Measurements from ENCODE around the gene CEP104.

The CEP104 gene

DNA sequence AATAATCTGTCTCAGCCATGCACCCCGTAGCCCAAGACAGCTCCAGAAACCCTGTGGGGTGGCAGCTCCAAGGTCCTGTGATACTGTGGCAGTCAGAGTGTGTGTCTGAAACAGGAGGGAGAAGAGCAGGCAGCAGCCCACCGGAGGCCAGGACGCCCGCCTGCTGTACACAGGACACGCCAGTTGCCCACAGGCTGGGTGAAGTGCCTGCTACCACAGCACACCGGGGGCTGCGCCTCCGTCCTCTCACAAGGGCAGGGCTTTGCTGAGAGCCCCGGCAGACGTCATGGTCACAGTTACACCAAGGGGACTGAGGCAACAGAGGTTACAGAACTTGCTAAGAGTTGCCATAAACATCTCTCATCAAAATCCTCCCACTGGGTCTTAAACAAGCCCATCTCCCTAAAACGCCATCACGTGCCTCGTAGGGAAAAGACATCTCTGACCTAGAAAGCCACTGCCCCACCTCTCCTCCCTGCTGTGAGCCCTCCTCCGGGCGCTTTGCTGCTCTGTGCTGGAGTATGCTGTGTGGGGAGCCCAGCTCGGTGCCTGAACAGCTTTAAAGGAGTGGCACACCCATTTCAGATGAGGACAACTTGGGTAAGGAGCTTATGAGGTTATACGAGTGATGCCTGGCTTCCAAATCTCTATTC, 37.7 kb upstream of the CEP104 start:
- no peak for DNase-seq (ENCODE audit: low read depth in 1 of 2, low spot score in 1 of 2)

DNA sequence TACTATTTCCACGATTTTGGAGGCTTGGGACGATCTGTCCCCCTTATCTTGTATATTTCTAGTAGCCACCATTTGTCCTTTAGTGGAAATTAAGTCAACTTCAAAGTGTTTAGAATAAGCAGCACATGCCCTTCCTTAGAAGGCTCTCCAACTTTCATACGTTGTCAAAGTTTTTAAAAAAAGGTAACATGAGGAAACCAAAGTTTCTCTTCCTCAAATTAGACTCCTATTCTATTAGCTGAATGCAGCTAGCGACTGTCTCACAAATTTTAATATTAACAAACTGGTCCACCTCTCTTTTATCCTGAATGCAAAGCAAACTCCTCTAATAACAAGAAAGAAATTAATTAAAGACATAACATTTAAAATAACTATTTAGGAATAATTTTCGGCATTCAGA, 36.2 kb upstream of the CEP104 start:
- no peak for DNase-seq (ENCODE audit: low read depth in 1 of 2, low spot score in 1 of 2)

DNA sequence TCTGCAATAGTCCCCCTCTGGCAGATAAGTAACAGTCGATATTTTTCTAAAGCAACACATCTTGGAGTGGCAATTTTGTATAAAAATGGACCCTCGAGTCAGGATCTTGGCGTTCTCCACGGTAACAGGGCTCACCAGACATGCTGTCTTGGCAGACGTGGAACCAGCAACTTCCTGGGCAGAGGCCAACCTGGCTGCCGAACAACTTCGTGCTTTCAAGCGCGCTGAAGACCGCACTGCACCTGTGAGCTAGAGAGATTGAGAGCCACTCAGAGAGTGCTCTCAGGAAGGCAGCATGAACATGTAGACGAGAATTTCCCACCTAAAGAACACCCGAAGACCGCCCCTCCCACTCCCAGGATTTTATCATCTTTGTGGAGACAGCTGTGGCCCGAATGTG, 35.7 kb upstream of the CEP104 start:
- DNase-seq (ENCODE audit: low read depth in 1 of 2, low spot score in 1 of 2): no peak

DNA sequence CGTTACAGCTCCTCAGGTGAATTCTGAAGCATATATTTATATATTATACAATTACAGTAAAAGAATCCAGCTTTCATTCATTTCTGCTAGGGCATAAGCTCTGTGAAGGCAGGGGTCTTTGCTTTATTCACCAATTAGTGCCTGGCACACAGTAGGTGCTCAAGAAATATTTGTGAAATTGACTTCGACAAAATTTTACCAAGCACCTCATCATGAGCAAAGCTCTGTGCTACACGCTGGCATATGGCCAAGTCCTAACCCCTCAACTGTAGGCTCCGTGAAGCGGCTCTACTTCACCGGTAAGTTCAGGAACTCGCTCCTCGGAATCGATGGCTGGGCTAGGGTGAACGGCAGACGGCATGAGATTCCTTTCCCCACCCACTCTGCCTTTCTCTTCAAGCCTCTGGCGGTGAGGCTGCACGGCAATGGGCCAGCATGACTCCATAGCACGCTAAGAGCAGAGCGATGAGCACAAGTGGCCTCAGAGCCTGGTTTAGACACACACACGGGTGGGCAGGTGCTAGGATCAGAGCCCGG, 34.4 kb upstream of the CEP104 start:
- no peak for DNase-seq (ENCODE audit: low read depth in 1 of 2, low spot score in 1 of 2)

DNA sequence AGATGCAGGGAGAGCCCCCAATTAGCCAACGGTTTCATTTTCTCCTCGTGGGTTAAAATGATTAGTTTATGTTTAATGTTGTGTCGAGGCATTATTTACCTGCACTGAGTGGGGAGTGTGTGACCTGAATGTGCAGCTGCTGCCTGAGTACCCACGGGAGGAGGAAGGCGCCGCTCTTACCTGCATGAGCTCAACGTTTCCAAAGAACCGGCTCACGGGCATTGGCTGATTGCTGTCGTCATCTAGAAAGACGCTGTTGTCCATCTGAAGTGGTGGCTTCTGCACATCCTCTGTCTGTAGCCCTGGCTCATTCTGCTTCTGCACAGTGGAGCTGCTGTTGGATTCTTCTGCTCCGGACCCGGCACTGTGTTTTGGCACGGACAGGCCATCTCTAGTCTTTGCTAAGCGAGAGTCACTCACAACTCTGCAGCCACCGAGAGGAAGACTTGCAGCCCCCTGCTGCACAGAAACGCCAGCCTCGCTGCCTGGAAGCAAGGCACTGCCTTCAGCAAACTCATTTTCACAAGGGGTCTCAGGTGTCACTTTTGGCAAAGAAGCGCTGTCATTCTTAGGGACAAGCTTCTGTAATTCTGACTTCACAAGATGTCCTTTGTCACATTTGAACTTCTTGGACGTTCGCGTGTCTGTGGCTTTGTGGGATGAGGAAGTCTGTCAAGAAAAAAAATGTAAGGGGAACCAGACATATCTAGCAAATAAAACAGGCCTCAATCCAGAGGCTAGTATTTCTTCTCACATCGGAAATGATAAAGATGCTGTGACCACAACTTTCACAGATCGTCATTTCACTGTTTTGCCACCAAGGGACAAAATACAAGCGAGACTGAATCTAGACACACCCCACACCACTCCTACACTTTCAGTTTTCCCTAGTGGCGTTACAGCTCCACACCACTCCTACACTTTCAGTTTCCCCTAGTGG, 33.6 kb upstream of the CEP104 start:
- DNase-seq (ENCODE audit: low read depth in 1 of 2, low spot score in 1 of 2): no peak

DNA sequence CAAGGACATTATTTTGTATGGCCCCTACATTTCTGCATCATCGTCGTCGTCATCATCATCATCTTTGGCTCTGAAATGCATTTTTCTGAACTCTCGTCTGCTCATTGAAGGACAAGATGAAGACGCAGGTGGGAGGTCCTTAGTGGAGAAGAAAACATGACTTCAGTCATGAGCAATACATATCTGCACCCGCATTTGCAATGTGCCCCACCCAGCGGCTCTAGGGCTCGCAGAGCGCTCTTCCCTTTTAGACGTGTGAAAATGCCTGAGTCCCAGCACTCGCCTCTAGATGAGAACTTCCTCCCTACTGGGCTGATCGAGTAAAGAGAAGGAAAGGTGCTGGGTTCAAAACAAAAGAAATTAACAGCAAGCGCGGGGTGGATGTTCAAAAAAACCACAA, 32.9 kb upstream of the CEP104 start:
- no peak for DNase-seq (ENCODE audit: low read depth in 1 of 2, low spot score in 1 of 2)

DNA sequence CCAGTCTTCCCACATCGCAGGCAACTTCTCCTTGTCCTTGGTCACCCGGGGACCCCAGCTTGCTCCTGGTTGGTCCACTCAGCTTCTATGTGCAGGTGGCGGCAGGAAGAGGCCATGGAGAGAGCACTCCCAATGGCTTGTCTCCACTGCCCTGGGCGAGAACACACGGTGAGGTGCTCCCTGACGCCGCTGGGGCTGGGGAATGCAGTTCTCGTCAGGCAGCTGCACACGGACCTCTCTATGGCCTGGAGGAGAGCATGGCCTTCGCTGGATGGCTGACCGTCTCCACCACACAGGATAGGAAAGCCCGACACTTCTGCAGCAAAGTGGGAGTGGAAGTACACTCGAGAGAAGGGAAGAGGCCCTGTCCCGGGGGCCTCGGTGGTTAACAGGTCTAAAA, 31.3 kb upstream of the CEP104 start:
- no peak for DNase-seq (ENCODE audit: low read depth in 1 of 2, low spot score in 1 of 2)

DNA sequence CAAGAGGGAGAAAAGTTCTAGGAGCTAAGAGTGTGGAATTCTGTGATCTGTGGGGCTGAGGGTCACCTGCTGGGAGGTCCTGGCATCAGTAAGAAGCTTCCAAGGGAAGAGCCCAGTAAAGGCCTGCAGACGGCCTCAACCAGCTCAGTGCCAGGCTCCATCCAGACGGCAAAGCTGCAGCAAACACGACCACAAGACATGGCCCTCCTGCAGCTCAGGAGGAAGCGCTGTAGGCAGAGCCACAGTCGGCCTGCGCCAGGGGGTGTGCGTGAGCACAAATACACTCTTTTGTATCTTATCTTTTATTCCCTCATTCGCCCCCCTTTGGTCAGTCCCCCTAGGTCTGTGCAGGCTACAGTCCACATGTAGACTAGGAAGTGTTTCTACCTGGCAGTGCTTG, 29.7 kb upstream of the CEP104 start:
- no peak for DNase-seq (ENCODE audit: low read depth in 1 of 2, low spot score in 1 of 2)

DNA sequence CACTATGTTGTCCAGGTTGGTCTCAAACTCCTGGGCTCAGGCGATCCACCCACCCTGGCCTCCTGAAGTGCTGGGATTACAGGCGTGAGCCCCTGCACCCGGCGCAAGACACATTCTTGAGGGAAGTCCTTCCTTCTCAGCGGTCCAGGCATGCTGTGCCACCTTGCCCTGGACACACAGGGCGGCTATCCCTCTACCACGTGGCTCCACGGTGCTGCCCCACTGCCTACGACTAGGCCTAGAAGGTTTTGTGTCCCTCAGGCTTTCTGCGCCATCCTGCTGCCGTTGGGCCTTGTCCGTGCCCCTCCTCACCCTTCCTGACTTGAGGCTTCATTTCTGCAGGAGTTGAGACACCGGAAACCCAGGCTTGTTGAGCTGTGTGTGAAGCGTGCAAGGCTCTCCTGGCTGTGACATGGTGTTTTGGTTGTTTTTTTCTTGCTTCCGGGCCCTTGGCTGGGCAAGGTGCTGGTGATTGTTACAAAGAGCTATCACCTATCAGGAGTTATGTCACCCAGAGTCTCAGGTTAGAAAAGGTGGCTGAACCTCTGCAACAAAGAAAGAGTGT, 29.2 kb upstream of the CEP104 start:
- no peak for DNase-seq (ENCODE audit: low read depth in 1 of 2, low spot score in 1 of 2)

DNA sequence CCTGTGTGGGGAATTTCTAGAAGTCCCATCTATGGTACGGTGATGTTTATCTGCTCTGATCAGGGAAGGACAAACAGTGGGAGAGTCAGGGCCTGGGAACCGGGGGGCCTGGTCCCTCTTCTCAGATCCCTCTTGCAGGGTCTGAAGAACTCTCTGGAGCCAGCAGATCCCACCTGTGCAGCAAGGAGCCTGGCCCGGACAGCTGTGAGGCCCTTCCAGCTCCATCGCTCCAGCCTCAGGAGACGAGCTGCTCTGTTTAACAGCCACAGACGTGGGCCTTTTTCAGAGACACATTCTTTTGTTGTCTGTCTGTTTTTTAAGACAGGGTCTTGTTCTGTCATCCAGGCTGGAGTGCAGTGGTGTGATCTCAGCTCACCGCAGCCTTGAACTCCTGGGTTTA, 28.6 kb upstream of the CEP104 start:
- DNase-seq (ENCODE audit: low read depth in 1 of 2, low spot score in 1 of 2): no peak

DNA sequence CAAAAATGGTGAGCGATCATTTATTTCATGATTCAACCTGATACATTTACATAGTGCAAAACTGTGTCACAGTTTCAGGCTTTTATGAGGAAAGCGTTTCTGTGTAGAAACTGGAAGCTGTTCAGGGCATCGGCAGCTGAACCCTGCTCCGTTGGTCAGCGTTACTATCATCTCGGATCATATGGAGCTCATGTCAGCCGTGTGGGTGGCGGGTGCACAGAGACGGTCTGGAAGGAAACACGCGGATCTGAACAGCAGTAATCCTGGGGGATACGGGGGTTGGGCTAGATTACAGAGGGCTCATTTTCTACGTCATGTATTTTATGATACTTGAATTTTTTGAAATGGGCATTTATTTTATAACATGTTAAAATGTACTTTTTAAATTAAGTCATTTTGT, 28.0 kb upstream of the CEP104 start:
- DNase-seq (ENCODE audit: low read depth in 1 of 2, low spot score in 1 of 2): no peak

DNA sequence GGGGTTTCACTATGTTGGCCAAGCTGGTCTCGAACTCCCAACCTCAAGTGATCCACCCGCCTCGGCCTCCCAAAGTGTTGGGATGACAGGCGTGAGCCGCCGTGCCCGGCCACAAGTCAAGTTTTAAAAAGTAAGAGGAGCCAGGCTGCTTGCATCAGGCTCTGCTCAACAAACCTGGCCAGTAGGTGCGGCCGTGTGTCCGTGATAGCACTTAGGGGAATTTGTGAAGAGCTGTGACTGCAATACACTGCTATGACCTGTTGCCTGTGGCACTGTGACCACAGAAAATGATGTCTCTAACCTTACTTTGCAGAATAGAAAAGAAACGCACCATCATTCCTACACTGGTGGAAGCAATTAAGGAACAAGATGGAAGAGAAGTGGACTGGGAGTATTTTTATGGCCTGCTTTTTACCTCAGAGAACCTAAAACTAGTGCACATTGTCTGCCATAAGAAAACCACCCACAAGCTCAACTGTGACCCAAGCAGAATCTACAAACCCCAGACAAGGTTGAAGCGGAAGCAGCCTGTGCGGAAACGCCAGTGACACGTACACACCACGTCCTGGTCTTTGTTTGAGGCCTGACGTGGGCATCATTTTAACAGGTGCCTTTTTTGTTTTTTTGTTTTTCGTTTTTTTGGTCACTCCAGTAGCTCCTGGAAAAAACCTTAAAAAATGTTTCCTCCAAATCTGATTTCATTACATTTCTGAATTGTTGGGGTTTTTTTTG, 26.3 kb upstream of the CEP104 start:
- no peak for DNase-seq (ENCODE audit: low read depth in 1 of 2, low spot score in 1 of 2)

DNA sequence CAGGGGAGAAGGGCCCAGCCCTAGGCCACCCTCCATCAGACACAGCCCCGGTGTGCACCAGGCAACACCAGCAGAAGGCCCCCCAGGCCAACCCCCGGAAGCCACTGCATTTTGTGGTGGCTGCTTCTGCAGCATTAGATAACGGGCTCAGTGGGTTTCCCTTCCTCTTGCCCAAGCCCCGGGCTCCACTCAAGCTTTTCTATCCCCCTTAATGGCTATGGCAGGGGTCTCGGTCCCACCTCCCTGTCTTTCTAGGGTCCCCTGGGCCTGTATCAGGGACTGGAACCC, 24.1 kb upstream of the CEP104 start:
- no peak for DNase-seq (ENCODE audit: low read depth in 1 of 2, low spot score in 1 of 2)

DNA sequence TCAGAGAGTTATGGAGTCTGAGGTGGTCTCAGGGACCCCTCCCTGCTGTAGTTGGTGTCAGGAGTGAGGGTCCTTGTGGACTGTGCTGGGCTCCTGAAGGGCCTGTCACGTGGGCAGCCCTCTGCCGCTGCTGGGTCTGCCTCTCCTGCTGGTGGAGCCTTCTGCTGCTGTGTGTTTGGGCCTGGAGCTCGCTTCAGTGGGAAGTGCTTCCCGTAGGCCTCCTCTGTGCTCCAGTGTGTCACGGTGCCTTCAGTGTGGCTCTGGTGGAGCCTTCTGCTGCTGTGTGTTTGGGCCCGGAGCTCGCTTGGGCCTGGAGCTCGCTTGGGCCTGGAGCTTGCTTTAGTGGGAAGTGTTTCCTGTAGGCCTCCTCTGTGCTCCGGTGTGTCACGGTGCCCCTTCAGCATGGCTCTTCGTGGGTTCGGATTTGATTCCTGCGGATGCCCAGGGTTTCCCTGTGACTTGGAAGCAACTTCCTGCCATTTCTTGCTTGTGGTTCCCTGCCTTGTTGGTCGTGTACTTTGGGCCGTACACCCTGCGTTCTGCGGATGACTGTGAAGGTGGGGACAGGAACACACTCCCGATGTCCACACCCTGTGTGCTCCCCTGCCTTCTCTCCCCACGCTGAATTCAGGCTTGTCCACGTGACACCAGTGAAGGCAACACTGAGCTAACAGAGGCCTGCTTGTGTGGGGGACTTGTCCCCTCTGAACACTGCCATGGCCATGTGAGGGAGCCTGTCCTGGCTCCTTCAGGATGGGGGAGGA, 23.6 kb upstream of the CEP104 start:
- DNase-seq (ENCODE audit: low read depth in 1 of 2, low spot score in 1 of 2): no peak

DNA sequence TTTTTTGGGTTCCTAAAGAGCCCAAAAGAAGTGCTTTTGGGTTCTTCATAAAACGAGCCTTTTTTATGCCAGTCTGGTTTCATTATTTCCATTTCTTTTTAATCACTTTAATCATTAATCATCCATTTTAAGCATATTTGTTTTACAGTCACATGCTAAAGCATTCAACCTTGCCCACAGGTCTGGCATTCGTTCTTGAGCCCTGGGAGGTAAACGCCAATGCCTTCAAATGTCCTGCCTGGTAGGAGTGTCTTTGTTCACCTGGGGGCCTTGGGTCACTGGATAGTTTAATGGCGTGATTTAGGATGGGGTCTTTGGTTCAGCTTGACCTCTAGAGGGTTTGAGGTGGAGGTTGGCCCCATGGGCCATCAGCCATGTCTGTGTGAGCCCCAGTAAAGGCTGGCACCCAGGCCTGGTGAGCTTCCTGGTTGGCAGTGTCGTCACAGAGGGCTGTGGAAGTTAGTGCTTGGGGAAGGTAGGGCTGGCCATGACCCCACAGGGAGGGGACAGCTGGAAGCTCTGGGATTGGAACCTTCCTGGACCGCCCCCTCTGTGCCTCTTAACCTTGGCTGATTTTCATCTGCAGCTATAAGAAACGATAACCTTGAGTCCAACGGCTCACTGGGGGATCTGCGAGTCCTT, 22.9 kb upstream of the CEP104 start:
- DNase-seq (ENCODE audit: low read depth in 1 of 2, low spot score in 1 of 2): no peak

DNA sequence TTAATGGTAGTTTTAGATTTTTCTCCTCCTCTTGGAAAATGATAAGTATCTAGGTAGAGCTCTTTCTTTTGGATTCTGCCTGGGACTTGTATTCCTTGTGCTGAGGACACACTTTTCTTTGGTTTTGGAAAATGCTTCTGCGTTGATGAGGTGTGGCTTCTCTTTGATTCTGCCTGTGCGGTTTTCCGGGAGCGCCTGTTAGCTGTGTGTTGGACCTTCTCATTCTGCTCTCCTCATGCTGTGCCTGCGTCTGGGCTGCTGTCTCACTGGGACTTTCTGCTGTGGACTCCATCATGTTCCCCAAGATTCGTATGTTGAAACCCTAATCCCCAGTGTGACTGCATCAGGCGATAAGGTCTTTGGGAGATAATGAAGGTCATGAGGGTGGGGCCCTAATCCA, 22.1 kb upstream of the CEP104 start:
- DNase-seq (ENCODE audit: low read depth in 1 of 2, low spot score in 1 of 2): no peak

DNA sequence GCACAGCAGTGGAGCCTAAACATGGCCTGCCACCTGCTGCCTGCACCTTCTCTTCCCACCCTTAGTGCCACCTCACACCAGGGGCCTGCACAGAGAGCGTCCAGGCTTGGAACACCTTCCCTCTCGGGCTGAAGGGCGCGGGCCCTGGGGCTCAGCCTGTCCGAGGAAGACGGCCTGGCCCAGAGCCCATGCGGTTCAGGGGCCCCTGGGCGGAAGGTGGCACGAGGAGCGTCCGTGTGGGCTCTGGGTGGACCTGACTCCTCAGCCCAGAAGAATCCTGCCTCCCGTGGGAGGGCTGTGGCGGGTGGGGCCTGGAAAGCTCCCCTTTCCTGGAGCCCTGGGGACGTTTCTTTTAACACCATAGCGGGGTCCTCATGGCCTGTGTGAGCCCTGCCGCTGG, 19.7 kb upstream of the CEP104 start:
- no peak for DNase-seq (ENCODE audit: low read depth in 1 of 2, low spot score in 1 of 2)

DNA sequence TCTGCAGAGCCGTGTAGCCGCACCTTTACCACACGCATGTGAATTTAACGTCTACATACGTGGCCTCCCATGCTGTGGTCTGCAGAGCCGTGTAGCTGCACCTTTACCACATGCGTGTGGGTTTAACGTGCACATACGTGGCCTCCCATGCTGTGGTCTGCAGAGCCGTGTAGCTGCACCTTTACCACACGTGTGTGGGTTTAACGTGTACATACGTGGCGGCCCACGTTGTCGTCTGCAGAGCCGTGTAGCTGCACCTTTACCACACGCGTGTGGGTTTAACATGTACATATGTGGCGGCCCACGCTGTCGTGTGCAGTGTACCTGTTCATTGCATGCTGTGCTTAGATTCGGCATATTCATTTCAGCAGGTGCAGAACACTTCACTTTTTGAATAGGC, 17.7 kb upstream of the CEP104 start:
- DNase-seq (ENCODE audit: low read depth in 1 of 2, low spot score in 1 of 2): no peak

DNA sequence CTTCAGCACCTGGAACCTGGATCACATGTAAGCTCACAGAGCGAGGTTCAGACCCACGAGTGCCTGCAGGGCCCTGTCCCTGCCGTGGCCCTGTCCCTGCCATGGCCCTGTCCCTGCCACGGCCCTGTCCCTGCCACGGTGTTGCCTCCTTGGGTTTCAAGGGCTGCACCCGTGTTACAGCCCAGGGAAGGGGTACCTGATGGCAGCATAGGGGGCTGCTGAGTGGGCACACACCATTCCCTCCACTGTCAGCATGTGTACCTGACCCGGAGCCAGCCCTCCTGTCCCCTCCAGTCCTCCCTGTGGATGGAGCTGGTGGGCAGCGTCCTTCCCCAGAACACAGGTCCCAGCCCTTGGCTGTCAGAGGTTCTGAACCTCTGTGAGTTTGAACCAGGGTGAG, 15.5 kb upstream of the CEP104 start:
- no peak for DNase-seq (ENCODE audit: low read depth in 1 of 2, low spot score in 1 of 2)

DNA sequence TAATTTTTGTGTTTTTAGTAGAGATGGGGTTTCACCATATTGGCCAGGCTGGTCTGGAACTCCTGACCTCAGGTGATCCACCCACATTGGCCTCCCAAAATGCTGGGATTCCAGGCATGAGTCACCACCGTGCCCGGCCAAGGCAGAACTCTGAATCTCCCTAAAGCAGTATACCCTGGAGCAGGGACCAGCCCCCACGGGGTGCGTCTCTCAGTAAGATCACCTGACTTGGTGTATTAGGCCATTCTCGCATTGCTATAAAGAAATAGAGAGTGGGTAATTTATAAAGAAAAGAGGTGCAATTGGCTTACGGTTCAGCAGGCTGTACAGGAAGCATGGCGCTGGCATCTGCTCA, 14.4 kb upstream of the CEP104 start:
- no peak for DNase-seq (ENCODE audit: low read depth in 1 of 2, low spot score in 1 of 2)
